ENCODE results near the gene TMEM272. TPM values are rescaled to one million over a fixed set of nuclear protein-coding genes. Genes with fewer than 3 reads are reported as not detected.

TMEM272 gene
- polyA plus RNA-seq, 1 donor (not counting 4 experiments of a cell fraction or from before 2014, with no cell fraction given), result not detected

- Histone ChIP-seq H3K36me3 (ENCODE audit: control insufficient read depth in 2 of 2, extremely low read depth in 1 of 2, insufficient read depth in 2 of 2, low read length in 2 of 2) (no peaks in the 10 kb centered on the region), H3K9me3 (ENCODE audit: control insufficient read depth, low read depth, low read length) (no peaks in the 10 kb centered on the region), H3K4me1 (ENCODE audit: control insufficient read depth, extremely low read depth, insufficient read depth, low read length) (no peaks in the 10 kb centered on the region), H3K27me3 (ENCODE audit: control insufficient read depth, extremely low read depth, insufficient read depth, low read length) (peaks cover 5% of the 10 kb centered on the region), H4K20me1 (ENCODE audit: control insufficient read depth, extremely low read depth, insufficient read depth, low read length) (no peaks in the 10 kb centered on the region), H3K9ac (ENCODE audit: control insufficient read depth, extremely low read depth, insufficient read depth, low read length) (no peak overlapping the region), H3K79me2 (ENCODE audit: control insufficient read depth, insufficient read depth, low read length) (no peaks in the 10 kb centered on the region), H3K4me2 (ENCODE audit: control insufficient read depth, extremely low read depth, insufficient read depth, low read depth, low read length) (no peak overlapping the region), H3K4me3 (ENCODE audit: control insufficient read depth in 2 of 3, extremely low read depth in 1 of 3, insufficient read depth in 2 of 3, low read depth in 1 of 3, low read length in 3 of 3) (no peak overlapping the region), H2AFZ (ENCODE audit: control insufficient read depth, low read length) (peak overlapping the region; percentile 93), H3K27ac (ENCODE audit: control insufficient read depth, insufficient read depth, low read length) (no peak overlapping the region), H3K9me1 (ENCODE audit: control insufficient read depth, extremely low read depth, insufficient read depth, low read length) (no peaks in the 10 kb centered on the region)
- no peak for DNase-seq (ENCODE audit: low read depth, low spot score)
- TF ChIP-seq EZH2 (IDR thresholded peaks at IDR 0.05; ENCODE audit: low read length) (no peak), CTCF (optimal IDR thresholded peaks at IDR 0.05 in 1 of 3, IDR thresholded peaks at IDR 0.05 in 1 of 3, conservative IDR thresholded peaks at IDR 0.05 in 1 of 3; ENCODE audit: extremely low read depth in 1 of 3, insufficient read depth in 2 of 3, low read length in 3 of 3) (no peak)
- no peak for FAIRE-seq
- dilution Hi-C loops (cut with MboI; ENCODE audit: extremely low pct_ligation_motif_present, low sequenced_read_pairs), result no loop called here
Measured at GRCh38 chr13:51845574-51846318, 769 bp upstream of the TMEM272 start.

GRCh38 chr13:51843529-51843928 is 1.4 kb downstream of the TMEM272 start:
- H3K9ac ChIP-seq (ENCODE audit: control insufficient read depth, extremely low read depth, insufficient read depth, low read length), result no peak overlapping the region
- H3K79me2 ChIP-seq (ENCODE audit: control insufficient read depth, insufficient read depth, low read length), result no peaks in the 10 kb centered on the region
- no peaks in the 10 kb centered on the region for H3K9me1 ChIP-seq (ENCODE audit: control insufficient read depth, extremely low read depth, insufficient read depth, low read length)
- DNase-seq (ENCODE audit: low read depth, low spot score), result no peak
- H3K27me3 ChIP-seq (ENCODE audit: control insufficient read depth, extremely low read depth, insufficient read depth, low read length), result peaks cover 5% of the 10 kb centered on the region
- no peak for FAIRE-seq
- no peaks in the 10 kb centered on the region for H3K4me1 ChIP-seq (ENCODE audit: control insufficient read depth, extremely low read depth, insufficient read depth, low read length)
- H2AFZ ChIP-seq (ENCODE audit: control insufficient read depth, low read length), result no peak overlapping the region
- dilution Hi-C loops (cut with MboI; ENCODE audit: extremely low pct_ligation_motif_present, low sequenced_read_pairs), result no loop called here
- no peak overlapping the region for H3K4me3 ChIP-seq (ENCODE audit: control insufficient read depth in 2 of 3, extremely low read depth in 1 of 3, insufficient read depth in 2 of 3, low read depth in 1 of 3, low read length in 3 of 3)
- H3K4me2 ChIP-seq (ENCODE audit: control insufficient read depth, extremely low read depth, insufficient read depth, low read depth, low read length), result no peak overlapping the region
- H4K20me1 ChIP-seq (ENCODE audit: control insufficient read depth, extremely low read depth, insufficient read depth, low read length), result no peaks in the 10 kb centered on the region
- TF ChIP-seq CTCF (optimal IDR thresholded peaks at IDR 0.05 in 1 of 3, IDR thresholded peaks at IDR 0.05 in 1 of 3, conservative IDR thresholded peaks at IDR 0.05 in 1 of 3; ENCODE audit: extremely low read depth in 1 of 3, insufficient read depth in 2 of 3, low read length in 3 of 3) (no peak), EZH2 (IDR thresholded peaks at IDR 0.05; ENCODE audit: low read length) (no peak)
- H3K9me3 ChIP-seq (ENCODE audit: control insufficient read depth, low read depth, low read length), result no peaks in the 10 kb centered on the region
- no peak overlapping the region for H3K27ac ChIP-seq (ENCODE audit: control insufficient read depth, insufficient read depth, low read length)
- H3K36me3 ChIP-seq (ENCODE audit: control insufficient read depth in 2 of 2, extremely low read depth in 1 of 2, insufficient read depth in 2 of 2, low read length in 2 of 2), result no peaks in the 10 kb centered on the region
